GM19438 (cell line): ENCODE measurements around the gene SORCS2.

Source experiments
- ATAC-seq: cut with Tn5 transposase; IDR thresholded peaks from one replicate; pipeline ENCODE4 v1.9.1; 2021; ENCODE audit warnings: low read depth; ENCODE audit not compliant: unreplicated experiment

Gene SORCS2

GRCh38 chr4:7299010-7299907 is 106.9 kb downstream of the SORCS2 start:
- ATAC-seq: no peak

- ATAC-seq: no peak
Measured at GRCh38 chr4:7299908-7300710, 107.8 kb downstream of the SORCS2 start.

GRCh38 chr4:7300711-7301095 is 108.4 kb downstream of the SORCS2 start:
- no peak for ATAC-seq

- no peak for ATAC-seq
Measured at GRCh38 chr4:7301126-7301785, 108.9 kb downstream of the SORCS2 start.

GRCh38 chr4:7301846-7302630 is 109.7 kb downstream of the SORCS2 start:
- no peak for ATAC-seq

- ATAC-seq: no peak
Measured at GRCh38 chr4:7302781-7303404, 110.6 kb downstream of the SORCS2 start.

- no peak for ATAC-seq
Measured at GRCh38 chr4:7303561-7303960, 111.2 kb downstream of the SORCS2 start.

- ATAC-seq: no peak
Measured at GRCh38 chr4:7304436-7304835, 112.1 kb downstream of the SORCS2 start.

- no peak for ATAC-seq
Measured at GRCh38 chr4:7306021-7306965, 114.0 kb downstream of the SORCS2 start.

- no peak for ATAC-seq
Measured at GRCh38 chr4:7306986-7307385, 114.6 kb downstream of the SORCS2 start.

GRCh38 chr4:7307394-7308099 is 115.2 kb downstream of the SORCS2 start:
- no peak for ATAC-seq

GRCh38 chr4:7309181-7309580 is 116.8 kb downstream of the SORCS2 start:
- ATAC-seq: no peak

GRCh38 chr4:7309636-7310390 is 117.5 kb downstream of the SORCS2 start:
- no peak for ATAC-seq

GRCh38 chr4:7310451-7310850 is 118.1 kb downstream of the SORCS2 start:
- no peak for ATAC-seq

- ATAC-seq: no peak
Measured at GRCh38 chr4:7311205-7311604, 118.9 kb downstream of the SORCS2 start.

GRCh38 chr4:7312691-7313090 is 120.4 kb downstream of the SORCS2 start:
- no peak for ATAC-seq

- no peak for ATAC-seq
Measured at GRCh38 chr4:7313347-7313811, 121.0 kb downstream of the SORCS2 start.
